Mammary epithelial cell (primary cell): ENCODE results near the gene SERPINB7.

Source experiments
- EZH2 ChIP-seq: IDR thresholded peaks from 2 replicates; pipeline ENCODE4 v1.6.1; 2012; ENCODE audit warnings: low read length, inconsistent platforms, borderline replicate concordance
- TF ChIP-seq, protein P1 (sequence below), 2 donors: IDR thresholded peaks in 1 of 2; conservative IDR thresholded peaks in 1 of 2; 2 replicates each; pipeline ENCODE4 v1.5.1; 2011 to 2012; ENCODE audit warnings: inconsistent platforms in 2 of 2, low read length in 2 of 2, mild to moderate bottlenecking in 2 of 2, control low read depth in 1 of 2, low read depth in 1 of 2; ENCODE audit not compliant: insufficient read depth in 1 of 2; ENCODE audit errors: extremely low read depth in 1 of 2

DNA sequence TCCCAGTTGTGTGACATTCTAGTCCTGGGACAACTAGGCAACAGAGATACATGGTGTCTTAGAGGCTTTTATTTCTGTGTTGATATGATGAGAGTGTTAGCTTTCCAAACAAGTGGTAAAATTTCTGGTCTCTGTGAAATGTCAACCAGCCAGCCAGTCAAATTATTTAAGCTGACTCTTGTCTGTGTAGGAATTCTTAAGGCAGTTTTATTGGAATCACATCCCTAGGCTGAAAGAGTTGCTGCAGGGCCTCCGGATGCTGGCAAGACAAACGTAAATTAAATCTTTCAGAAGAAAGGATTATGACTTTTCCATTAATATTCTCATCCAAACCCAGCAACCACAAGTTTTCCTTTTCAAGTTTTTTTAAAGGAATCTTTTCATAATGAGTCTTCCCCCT, 44.6 kb downstream of the SERPINB7 start:
- TF ChIP-seq, protein P1, sequence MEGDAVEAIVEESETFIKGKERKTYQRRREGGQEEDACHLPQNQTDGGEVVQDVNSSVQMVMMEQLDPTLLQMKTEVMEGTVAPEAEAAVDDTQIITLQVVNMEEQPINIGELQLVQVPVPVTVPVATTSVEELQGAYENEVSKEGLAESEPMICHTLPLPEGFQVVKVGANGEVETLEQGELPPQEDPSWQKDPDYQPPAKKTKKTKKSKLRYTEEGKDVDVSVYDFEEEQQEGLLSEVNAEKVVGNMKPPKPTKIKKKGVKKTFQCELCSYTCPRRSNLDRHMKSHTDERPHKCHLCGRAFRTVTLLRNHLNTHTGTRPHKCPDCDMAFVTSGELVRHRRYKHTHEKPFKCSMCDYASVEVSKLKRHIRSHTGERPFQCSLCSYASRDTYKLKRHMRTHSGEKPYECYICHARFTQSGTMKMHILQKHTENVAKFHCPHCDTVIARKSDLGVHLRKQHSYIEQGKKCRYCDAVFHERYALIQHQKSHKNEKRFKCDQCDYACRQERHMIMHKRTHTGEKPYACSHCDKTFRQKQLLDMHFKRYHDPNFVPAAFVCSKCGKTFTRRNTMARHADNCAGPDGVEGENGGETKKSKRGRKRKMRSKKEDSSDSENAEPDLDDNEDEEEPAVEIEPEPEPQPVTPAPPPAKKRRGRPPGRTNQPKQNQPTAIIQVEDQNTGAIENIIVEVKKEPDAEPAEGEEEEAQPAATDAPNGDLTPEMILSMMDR (conservative IDR thresholded peaks at IDR 0.05 in 1 of 2, IDR thresholded peaks at IDR 0.05 in 1 of 2; ENCODE audit: extremely low read depth in 1 of 2, insufficient read depth in 1 of 2, low read depth in 1 of 2, low read length in 2 of 2) = no peak
- TF ChIP-seq EZH2 = no peak
